D721Med (cell line): ENCODE results near the gene SLC35E4.
"Not testable (repeated sequence)": the region's sequence is repeated elsewhere in the genome, so short reads cannot be mapped to it uniquely, and the experiment has no call there.

ENCODE experiments used
- DNase-seq: peaks from one replicate; pipeline ENCODE4 v3.0.0; 2011; ENCODE audit warnings: low spot score; ENCODE audit not compliant: insufficient read length
- FAIRE-seq: peaks from 2 replicates; lab custom pipeline; 2011; peaks lifted over from hg19 to GRCh38; lab: Jason Lieb, UNC
- CTCF ChIP-seq: IDR thresholded peaks from 2 replicates; pipeline ENCODE4 v1.5.1; 2012; ENCODE audit warnings: mild to moderate bottlenecking, control low read depth; ENCODE audit not compliant: insufficient read depth; ENCODE audit errors: missing control alignments

Gene SLC35E4

DNA sequence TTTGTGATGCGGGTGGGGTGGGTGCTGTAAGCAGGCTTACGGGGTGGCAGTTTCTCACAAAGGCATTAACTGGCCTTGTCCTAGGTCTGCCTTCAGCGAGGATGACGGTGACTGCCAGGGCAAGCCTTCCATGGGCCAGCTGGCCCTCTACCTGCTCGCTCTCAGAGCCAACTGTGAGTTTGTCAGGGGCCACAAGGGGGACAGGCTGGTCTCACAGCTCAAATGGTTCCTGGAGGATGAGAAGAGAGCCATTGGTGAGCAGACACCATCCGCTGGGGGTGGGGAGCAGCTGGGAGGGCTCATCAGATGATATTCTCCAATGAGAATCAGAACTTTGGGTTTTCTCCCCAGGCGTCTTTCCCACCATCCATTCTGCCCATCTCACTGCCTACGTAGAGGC, 22.8 kb upstream of the SLC35E4 start:
- no peak for DNase-seq
- no peak for FAIRE-seq
- no peak for TF ChIP-seq CTCF

GRCh38 chr22:30614268-30614667, 21.3 kb upstream of the SLC35E4 start:
- FAIRE-seq (no peak), DNase-seq (no peak)

DNA sequence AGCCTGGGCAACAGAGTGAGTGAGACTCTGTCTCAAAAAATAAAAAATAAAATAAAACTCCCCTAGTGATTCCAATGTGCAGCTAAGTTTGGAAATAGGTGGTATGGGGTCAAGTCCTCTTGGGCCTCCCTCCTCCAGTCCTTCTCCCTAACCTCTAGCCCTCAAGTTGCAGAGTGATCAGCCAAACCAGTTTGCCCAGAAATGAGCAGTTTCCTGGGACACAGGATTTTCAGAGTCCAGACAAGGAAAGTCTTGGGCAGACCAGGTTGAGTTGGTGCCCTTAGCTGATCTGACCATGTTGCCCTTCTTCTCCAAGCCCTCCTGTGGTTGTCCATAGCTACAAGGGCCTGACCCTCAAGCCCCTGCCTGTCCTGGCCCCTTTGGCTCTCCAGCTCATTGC, 20.7 kb upstream of the SLC35E4 start:
- TF ChIP-seq CTCF = no peak
- DNase-seq (no peak), FAIRE-seq (no peak)

More at GRCh38 chr22:30614268-30614667, 21.3 kb upstream of the SLC35E4 start:
- no peak for TF ChIP-seq CTCF

GRCh38 chr22:30615543-30615954, 20.0 kb upstream of the SLC35E4 start:
- DNase-seq (no peak), FAIRE-seq (no peak)
- no peak for TF ChIP-seq CTCF

GRCh38 chr22:30617819-30618218, 17.8 kb upstream of the SLC35E4 start:
- no peak for TF ChIP-seq CTCF
- DNase-seq = no peak
- no peak for FAIRE-seq

DNA sequence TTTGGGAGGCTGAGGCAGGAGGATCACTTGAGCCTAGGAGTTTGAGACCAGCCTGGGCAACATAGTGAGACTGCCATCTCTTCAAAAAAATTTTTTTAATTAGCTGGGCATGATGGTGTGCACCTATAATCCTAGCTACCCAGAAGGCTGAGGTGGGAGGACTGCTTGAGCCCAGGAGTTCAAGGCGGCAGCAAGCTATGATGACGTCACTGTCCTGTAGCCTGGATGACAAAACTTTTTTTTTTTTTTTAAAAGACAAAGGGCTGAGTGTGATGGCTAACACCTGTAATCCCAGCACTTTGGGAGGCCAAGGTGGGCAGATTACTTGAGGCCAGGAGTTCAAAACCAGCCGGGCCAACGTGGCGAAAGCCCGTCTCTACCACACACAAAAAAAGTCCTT, 15.7 kb upstream of the SLC35E4 start:
- not testable (repeated sequence) for FAIRE-seq, DNase-seq

DNA sequence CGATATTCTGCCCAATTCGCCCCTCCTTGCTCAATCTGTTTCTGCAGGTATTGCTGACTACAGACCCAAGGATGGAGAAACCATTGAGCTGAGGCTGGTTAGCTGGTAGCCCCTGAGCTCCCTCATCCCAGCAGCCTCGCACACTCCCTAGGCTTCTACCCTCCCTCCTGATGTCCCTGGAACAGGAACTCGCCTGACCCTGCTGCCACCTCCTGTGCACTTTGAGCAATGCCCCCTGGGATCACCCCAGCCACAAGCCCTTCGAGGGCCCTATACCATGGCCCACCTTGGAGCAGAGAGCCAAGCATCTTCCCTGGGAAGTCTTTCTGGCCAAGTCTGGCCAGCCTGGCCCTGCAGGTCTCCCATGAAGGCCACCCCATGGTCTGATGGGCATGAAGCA, 9.2 kb upstream of the SLC35E4 start:
- TF ChIP-seq CTCF = no peak
- FAIRE-seq = no peak
- DNase-seq = no peak

DNA sequence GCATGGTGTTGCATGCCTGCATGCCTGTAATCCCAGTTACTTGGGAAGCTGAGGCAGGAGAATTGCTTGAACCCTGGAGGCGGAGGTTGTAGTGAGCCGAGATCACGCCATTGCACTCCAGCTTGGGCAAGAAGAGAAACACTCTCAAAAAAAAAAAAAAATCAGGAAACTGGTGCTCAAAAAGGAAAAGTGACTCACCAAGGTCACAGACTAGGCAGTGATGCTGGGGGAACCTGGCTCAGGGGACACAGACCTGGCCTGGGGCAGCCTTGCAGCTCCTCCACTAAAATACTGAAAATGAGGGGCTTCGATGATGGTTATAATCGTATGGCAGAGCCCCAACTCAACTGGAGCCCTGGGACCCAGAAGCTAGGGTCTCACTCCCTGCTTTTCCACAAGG, 8.1 kb upstream of the SLC35E4 start:
- FAIRE-seq (no peak), DNase-seq (no peak)
- no peak for TF ChIP-seq CTCF
